GM20431 (cell line): ENCODE data around the gene FUT1.
"Not testable (repeated sequence)": the region's sequence is repeated elsewhere in the genome, so short reads cannot be mapped to it uniquely, and the experiment has no call there.

Experiments used
- in situ Hi-C: fragments of 300-500 bp; cut with MseI, MboI; formaldehyde crosslinking; loops from one replicate; pipeline ENCODE4 v1.15.0; 2020; ENCODE audit warnings: low sequenced_read_pairs; ENCODE audit not compliant: unreplicated experiment

Gene FUT1

DNA sequence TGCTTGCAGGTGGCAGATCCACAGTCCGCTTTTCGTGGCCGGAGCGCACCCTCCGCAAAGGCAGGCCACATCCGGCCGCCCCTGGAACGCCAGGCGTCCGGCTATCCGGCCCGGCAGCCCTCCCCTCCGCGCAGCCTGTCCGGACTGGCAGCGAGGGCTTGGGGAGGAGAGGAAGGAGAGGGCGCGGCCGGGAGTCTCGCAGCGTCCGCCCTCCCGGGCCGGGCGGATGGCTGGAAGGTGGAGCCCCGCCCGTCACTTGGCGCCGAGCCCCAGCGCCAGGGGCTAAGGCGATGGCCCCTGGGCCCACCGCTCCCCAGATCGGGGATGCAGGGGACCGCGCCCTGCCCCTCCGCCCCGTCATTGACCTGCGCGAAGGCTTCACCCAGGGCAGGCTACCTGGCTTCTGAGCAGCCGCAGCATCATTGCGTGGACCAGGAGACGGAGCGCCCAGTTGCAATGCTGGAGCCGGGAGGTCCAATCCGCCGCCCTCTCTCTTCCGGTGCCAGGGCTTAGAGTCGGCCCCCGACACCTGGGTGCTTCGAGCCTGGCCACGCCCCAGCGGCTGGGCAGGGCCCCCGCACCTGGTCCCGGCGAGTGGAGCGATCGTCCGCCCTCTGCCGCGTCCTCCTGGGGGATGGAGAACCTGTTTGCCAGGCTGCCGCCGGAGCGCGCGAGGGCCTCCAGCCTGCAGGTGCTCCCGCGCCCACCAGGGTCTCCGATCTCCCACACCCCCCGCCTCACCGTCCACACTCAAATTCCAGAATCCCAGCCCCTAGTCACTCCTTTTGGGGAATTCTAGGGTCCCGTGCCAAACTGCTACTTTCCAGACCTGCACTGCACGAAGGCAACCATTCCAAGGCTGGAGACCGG, at the start of gene FUT1:
FUT1 (minus strand) TSS at position 146 of the 870 bp plus-strand sequence. CDS start 1,360 bp downstream, outside the sequence.
- in situ Hi-C loops: no loop called here

DNA sequence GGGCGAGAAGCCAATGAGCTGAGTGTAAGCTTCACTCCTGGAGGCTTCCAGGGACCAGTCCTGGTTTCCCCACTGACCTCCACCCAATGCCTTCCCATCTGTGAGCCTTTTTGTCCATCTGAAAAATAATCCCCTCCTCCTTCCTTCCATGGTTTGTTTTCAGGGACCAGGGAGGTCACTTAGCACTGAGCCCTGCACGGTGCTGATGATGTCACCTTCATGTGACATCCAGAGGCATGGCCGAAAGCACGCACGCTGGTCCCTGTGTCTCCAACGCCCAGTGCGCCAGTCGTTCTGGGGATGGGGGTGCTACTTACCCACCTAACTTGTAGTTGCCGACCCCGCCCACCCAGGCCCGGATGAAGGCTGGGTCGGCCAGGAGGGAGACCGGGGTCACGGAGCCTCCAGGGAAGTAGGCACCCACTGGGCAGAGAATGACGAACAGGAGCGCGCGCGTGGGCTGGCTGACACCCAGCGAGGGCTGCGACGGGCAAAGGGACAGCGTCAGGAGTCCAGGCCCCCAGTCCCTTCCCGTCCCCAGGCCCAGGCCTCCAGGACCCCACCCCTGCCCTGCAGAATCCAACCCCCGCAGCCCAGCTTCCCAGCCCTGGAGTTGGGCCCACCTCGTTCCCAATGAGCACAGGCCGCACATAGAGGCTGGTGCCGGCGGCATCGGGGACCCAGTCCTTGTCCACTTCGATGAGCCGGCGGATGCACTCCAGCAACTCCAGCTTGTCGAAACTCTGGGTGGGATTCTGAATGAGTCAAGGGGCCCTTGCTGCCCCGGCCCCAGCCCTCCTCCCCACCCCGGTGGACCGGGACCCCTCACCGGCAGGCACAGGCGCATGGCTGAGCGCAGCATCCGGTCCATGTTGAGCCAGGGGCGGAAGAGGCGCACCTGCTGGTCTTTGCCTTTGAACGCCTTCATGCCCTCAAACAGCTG, 47.2 kb upstream of the FUT1 start:
- in situ Hi-C loops: no loop called here

DNA sequence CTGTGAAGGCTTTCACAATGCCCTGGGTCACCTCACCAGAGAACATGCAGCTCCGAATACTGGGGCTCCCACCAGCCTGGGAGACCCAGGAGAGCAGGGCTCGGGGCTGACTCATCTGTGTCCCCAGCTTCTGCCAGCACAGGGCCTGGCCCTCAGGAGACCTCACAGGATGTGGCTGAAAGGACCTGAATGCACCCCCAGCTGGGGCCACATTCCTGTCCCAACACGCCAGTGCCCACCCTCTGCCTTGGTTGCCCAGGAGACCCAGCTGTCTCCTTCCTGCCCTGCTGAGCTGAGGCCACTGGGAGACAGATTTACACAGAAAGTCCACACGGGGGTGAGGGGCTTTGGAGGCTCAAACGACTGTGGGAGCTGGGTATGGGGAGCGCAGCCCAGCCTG, 46.5 kb upstream of the FUT1 start:
- in situ Hi-C loops: no loop called here

DNA sequence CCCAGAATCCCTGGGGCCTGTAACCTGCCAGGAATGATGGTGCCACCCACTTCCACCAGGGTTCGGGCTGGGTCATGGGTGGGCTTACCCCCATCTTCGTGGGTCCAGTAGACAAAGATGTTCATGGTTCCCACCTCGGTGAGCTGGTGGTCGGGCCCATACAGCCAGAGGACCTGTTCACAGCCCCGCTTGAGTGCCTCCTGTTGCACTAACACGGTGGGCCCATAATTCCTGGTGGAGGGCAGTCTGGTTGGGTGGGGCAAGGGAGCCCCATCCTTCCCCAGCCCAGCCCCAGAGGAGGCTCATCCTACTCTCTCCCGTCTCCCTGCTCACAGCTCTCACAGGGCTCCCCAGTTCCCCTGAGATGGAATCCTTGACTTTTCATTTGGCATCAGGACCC, 44.7 kb upstream of the FUT1 start:
- in situ Hi-C loops: no loop called here

DNA sequence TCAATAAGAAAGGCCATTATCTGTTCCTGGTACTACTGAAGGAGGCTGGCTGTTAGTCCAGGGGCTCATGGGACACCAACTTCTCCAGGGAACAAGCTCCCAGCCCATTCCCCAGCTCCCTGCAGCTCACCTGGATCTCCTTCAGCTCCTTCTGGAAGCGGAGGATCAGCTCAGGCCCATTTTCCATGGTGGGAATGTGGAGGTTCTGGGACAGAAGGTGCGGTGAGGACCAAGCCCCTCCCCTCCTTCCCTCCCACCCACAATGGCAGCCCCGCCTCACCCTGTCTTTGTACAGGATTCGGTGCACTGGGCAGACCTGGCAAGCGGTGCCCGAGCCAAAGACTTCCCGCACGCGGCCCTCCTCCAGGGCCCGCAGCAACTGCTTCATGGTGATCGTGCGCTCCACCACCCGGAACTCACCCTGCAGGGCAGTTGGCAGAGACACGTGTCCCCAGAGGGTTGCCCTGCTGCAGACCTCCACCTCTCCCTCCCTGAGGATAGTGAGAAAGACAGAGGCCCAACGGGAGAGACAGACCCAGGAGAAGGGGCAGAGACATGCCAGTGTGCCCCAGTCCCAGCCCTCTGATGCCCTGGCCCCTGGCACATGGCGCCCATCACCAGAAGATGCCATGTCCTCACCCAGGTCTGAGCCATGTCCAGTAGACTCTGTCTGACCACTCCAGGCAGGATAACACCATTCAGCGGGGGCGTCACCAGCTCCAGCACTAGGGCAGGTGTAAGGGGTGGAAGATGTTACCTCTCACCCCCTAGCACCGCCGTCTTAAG, 44.0 kb upstream of the FUT1 start:
- in situ Hi-C loops: no loop called here

DNA sequence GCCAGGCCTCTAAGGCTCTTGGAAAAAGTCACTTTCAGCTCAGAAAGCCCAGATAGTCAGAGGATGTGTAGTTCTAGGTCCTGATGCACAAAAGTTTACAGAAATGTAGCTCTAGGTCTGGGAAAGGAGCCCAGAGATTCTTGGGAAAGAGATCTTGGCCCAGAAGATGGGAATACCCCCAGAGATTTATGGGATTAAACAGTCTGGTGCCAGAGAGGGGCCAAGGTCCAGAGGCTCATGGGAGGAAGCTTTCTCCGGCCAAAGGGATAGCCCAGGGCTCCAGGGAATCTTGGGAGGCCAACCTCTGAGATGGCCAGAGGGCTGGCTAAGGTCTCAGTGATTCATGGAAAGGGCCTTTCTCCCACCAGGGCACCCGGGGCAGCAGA, 43.2 kb upstream of the FUT1 start:
- in situ Hi-C loops: no loop called here

DNA sequence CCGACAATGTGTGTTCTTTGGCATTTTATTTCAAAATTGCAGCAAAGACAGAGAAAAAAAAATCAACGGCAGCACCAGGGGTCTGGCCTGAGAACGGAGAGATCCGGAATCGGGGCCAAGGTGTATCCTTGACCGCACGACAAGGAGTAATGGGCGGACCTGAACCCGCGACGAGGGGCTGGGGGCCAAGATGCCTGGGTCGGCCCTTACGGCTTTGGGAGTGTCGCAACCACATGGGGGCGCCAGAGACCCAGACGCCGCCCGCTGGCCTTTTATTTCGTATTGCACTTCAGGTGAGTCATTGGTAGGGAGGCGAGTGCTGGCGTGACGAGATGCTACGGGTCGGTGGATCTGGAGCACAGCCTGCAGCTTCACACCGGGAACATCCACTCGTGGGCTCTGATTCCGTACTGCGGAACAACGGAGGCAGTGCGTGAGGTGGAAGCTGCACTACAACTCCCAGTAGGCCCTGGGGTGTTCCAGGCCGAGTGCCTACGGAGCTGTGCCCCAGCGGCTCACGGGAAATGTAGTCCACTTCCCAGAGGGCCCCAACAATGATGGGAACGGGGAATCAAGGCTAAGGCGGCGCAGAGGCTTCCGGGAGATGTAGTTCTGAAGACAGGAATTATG, 42.7 kb upstream of the FUT1 start:
- in situ Hi-C loops: no loop called here

DNA sequence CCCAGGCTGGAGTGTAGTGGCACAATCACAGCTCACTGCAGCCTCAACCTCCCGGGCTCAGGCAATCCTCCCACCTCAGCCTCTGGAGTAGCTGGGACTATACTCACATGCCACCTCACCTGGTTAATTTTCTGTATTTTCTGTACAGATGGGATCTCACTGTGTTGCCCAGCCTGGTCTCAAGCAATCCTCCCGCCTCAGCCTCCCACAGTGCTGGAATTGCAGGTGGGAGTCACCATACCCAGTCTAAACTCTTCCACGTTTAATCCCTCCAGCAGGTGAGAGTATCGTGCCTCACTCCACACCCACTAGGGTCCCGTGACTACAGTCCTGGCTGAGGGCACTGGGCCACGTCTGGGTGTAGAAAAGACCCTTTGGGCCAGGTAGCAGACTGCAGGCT, 41.9 kb upstream of the FUT1 start:
- in situ Hi-C loops: loop anchor here (5.0 kb wide), 1 partner anchor 48 kb away; no protein-coding TSS in a partner anchor

DNA sequence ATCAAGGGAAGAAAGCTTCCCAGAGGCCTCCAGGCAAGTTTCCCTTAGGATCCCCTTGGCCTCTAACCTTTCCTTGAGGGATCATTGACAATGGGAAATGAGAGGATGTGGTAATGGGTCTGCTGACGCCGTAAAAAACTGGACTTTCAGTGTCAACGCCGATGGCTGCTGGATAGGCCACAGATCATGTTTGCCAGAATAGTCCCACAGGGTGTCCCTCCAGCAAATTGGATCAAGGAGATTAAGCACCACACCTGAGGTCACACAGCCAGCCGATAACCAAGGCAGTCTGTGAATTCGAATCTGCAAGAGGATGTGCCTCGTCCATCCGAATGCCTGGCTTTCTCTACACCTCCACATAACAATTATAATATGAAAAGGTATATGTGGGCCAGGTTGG, 40.8 kb upstream of the FUT1 start:
- in situ Hi-C loops: loop anchor here (5.0 kb wide), 1 partner anchor 49 kb away; no protein-coding TSS in a partner anchor

DNA sequence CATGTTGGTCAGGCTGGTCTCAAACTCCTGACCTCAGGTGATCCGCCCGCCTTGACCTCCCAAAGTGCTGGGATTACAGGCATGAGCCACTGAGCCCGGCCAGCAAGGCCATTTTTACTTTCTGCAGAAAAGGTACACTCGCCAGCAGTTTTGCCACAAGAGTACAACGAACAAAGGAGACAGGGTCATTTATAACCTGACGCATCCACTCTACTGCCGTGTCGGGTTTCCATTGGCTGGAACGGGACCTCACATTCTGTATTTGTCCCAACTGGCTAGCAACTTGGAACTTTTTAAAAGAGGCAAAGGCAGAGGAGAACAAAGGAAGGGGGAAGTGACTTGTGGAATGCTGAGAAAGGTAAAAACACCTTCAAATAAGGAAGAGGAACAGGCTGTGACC, 34.9 kb upstream of the FUT1 start:
- in situ Hi-C loops: not testable (repeated sequence)

DNA sequence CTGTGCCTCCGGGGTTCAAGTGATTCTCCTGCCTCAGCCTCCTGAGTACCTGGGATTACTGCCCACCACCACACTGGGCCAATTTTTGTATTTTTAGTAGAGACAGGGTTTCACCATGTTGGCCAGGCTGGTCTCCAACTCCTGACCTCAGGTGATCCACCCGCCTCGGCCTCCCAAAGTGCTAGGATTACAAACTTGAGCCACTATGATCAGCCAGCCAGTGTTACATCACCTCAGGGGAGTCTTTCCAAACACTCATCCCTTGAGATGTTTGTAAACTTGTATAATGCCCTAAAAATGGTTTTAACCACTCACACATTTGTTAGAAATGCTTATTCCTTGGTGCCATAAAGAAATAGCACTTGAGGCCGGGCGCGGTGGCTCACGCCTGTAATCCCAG, 34.0 kb upstream of the FUT1 start:
- in situ Hi-C loops: not testable (repeated sequence)

DNA sequence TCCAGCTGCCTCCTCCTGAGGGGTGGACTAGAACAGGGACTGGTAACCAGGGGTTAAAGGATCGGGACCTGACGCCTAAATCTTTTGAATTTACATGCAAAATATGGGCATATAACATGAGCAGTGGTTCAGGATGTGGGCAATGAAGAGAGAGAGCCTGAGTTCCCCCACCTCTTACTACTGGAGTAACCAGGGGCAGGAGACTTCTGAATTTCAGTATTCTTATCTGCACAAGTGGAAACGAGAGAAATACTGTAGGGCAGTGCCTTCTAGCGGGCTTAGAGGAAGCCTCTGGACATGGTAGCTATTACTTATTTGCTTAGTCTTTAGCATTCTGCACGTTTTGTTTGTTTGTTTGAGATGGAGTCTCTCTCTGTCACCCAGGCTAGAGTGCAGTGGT, 32.1 kb upstream of the FUT1 start:
- in situ Hi-C loops: no loop called here

DNA sequence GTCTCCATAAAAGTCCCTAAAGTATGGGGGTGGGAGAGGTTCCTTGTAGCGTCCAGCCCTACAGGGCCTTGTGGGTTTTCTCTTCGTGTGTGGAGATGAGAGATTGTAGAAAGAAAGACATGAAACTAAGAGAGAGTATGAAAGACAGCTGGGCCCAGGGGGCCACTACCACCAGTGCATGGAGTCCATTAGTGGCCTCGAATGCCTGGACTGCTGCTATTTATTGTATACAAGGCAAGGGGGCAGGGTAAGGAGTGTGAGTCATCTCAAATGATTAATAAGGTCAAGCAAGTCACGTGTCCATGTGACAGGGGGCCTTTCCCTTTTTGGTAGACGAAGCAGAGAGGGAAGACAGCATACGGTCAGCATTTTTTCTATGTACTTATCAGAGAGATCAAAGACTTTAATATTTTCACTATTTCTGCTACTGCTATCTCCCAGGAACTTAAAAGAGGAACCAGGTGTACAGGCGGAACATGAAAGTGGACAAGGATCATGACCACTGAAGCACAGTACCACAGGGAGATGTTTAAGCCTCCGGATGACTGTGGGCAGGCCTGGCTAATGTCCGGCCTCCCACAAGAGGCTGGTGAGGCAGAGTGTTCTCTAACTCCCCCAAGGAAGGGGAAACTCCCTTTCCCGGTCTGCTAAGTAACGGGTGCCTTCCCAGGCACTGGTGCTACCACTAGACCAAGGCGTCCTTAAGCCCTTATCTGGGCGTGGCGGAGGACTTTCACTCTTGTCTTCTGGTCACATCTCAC, 28.4 kb upstream of the FUT1 start:
- in situ Hi-C loops: no loop called here

DNA sequence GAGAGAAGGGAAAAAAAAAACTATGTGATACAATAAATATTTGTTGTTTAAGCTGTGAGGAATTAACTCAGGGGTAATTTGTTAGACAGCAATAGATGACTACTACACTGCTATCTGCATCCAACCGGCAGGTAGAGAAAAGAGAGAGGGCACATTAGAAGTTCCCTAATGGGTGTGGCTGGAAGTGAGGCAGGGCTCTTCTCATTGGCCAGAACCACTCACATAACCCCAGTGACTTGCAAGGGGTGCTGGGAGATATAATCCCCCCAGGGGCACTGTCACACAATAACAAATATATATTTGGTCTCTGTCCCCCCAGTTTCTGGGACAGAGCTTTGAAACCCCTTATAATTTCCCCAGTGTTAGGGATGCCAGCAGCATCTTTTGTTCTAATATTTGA, 27.2 kb upstream of the FUT1 start:
- in situ Hi-C loops: no loop called here

DNA sequence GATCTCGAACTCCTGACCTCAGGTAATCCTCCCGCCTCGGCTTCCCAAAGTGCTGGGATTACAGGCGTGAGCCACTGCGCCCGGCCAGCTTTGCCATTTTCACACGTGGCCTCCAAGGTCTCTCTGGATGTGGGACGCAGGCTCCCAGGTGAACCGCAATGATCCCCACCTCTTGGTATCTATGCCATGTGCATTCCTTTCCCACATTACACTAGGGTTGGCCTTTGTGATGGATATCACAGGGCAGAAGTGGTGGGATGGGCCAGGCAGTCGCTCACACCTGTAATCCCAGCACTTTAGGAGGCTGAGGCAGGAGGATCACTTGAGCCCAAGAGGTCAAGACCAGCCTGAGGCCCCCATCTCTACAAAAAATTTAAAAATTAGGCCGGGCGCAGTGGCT, 25.3 kb upstream of the FUT1 start:
- in situ Hi-C loops: no loop called here

DNA sequence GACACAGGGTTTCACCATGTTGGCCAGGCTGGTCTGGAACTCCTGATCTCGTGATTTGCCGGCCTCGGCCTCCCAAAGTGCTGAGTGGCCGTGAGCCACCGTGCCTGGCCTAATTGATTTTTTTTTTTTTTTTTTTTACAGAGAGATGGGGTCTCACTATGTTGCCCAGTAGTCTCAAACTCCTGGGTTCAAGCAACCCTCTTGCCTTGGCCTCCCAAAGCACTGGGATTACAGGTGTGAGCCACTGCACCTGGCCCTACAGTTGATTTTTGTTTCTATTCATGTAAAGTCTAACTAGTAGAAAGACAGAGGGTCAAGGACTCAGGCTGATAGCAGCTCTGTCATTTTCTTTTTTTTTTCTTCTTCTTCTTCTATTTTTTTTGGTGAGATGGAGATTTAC, 24.7 kb upstream of the FUT1 start:
- in situ Hi-C loops: no loop called here

DNA sequence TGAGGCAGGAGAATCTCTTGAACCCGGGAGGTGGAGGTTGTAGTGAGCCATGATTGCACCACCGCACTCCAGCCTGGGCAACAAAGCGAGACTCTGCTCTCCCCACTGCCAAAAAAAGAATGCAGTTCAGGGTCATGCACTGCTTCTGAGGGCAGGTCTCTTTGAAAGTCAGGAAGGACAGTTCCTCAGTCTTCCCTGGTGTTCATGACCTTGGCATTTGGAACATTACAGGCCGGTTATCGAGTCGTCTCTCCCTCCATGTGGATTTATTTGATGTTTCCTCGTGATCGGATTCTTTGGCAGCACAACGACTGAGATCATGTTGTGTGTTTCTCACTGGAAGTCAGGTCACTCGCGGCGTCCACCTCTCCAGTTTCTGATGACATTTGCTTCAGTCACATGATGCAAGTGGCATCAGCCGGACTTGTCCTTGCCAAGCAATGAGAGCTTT, 20.1 kb upstream of the FUT1 start:
- in situ Hi-C loops: no loop called here

DNA sequence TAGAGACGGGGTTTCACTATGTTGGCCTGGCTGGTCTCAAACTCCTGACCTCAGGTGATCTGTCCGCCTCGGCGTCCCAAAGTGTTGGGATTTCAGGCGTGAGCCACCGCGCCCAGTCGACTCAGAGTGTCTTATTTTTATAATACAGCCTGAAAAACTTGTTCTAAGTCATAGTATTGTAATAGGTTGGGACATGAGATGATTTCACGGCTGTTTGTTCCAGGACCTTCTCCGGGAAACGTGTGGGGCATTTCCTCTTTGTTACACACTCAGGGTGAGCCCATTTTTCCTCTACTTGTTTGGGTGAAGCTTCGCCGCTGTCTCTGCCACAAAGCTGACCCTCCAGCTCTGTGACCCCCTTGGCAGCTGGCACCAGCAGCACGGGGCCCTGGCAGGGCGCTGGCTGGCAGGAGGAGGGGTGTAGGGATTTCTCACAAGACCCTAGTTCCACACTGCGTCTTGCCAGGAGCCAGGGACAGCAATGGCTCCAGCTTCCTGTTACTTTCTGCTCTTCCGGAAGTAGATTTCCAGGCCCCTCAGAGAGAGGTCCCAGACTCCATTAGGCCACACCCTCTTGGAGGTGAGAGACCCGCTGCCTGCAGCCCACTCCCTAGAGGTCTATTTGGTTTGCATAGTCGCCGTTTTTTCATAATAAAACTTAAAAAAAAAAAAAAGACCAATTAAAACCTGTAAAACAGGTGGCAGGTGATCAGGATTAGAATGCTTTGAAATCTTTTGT, 18.5 kb upstream of the FUT1 start:
- in situ Hi-C loops: no loop called here
